MM.1S (cell line): ENCODE measurements around the gene OTP.

Source experiments
- EZH2 ChIP-seq: fragments of 300-600 bp; sonication (generic); optimal IDR thresholded peaks from 2 replicates; pipeline ENCODE3; 2017; ENCODE audit warnings: low read depth, mild to moderate bottlenecking, antibody characterized with exemption, low read length, mixed read lengths
- EZH2phosphoT487 ChIP-seq: fragments of 300-600 bp; sonication (generic); IDR thresholded peaks from 2 replicates; pipeline ENCODE4 v1.6.1; 2018; ENCODE audit warnings: antibody characterized with exemption, low read length
- TF ChIP-seq, protein P1 (sequence below): fragments of 300-600 bp; sonication (generic); IDR thresholded peaks from 2 replicates; pipeline ENCODE4 v1.5.1; 2016; ENCODE audit warnings: antibody characterized with exemption, low read length, mixed read lengths

DNA sequence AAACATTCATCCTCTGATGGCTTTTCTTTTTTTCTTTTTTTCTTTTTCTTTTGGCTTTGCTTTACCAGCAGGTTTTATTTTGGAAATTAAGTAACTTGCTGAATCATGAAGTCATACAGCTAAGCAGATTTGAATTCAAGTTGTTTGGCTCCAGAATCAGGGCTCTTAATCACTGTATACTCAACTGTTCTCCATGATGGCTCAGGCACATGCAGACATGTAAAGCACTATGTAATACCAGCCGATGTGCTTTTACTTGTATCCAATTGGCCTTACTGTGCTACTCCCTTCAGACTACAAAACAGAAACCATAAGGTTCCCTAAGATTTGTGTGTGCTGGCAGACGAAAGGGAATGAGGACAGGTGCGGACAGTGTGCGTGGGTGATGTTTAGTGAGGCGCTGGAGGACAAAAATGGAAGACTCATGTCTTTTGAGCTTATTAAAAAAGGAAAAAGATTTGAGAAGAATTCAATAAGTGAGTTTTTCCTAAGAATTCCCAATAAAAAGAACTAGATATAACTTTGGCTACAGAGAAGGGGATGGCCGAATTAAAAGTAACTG lies 44.7 kb upstream of the OTP start:
- TF ChIP-seq, protein P1, sequence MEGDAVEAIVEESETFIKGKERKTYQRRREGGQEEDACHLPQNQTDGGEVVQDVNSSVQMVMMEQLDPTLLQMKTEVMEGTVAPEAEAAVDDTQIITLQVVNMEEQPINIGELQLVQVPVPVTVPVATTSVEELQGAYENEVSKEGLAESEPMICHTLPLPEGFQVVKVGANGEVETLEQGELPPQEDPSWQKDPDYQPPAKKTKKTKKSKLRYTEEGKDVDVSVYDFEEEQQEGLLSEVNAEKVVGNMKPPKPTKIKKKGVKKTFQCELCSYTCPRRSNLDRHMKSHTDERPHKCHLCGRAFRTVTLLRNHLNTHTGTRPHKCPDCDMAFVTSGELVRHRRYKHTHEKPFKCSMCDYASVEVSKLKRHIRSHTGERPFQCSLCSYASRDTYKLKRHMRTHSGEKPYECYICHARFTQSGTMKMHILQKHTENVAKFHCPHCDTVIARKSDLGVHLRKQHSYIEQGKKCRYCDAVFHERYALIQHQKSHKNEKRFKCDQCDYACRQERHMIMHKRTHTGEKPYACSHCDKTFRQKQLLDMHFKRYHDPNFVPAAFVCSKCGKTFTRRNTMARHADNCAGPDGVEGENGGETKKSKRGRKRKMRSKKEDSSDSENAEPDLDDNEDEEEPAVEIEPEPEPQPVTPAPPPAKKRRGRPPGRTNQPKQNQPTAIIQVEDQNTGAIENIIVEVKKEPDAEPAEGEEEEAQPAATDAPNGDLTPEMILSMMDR = no peak
- no peak for TF ChIP-seq EZH2
- TF ChIP-seq EZH2phosphoT487 = no peak
